Esophagus muscularis mucosa (tissue), 4 donors: ENCODE results near the gene PPP1R3C. TPM values are rescaled to one million over a fixed set of nuclear protein-coding genes. Genes with fewer than 3 reads are reported as not detected.

Experiments
- DNase-seq: peaks from one replicate; pipeline ENCODE4 v3.0.0-alpha.2; 2017; ENCODE audit errors: extremely low spot score
- H3K27ac ChIP-seq, 4 donors: fragments of 200-600 bp; sonication (generic); replicated peaks in 1 of 4; 1 replicate in 3 of 4; 2 replicates in 1 of 4; pipeline ENCODE4 v1.5.1; 2016 to 2019; ENCODE audit warnings: mild to moderate bottlenecking in 1 of 4
- H3K27me3 ChIP-seq, 4 donors: fragments of 200-600 bp; sonication (generic); one replicate each; pipeline versions ENCODE4 v1.5.1 to v1.6.0; 2016 to 2019
- H3K36me3 ChIP-seq, 4 donors: fragments of 200-600 bp; sonication (generic); one replicate each; pipeline ENCODE4 v1.5.1; 2016 to 2019
- H3K4me1 ChIP-seq, 4 donors: fragments of 200-600 bp; sonication (generic); one replicate each; pipeline ENCODE4 v1.5.1; 2016 to 2019
- H3K4me3 ChIP-seq, 4 donors: fragments of 200-600 bp; sonication (generic); 1 replicate in 2 of 4; 2 replicates in 2 of 4; pipeline ENCODE4 v1.5.1; 2016 to 2019; ENCODE audit warnings: mild to moderate bottlenecking in 4 of 4, moderate library complexity in 1 of 4
- H3K9me3 ChIP-seq, 4 donors: fragments of 200-600 bp; sonication (generic); 1 replicate in 3 of 4; 2 replicates in 1 of 4; pipeline ENCODE4 v1.5.1; 2016 to 2019
- CTCF ChIP-seq, 3 experiments: fragments of 200-600 bp in 2 of 3; fragments of 450-650 bp in 1 of 3; sonication (generic) in 2 of 3; IDR thresholded peaks; one replicate each; pipeline ENCODE4 v1.5.1; 2017 to 2019; ENCODE audit warnings: antibody characterized with exemption in 3 of 3, mild to moderate bottlenecking in 2 of 3, moderate library complexity in 1 of 3
- EP300 ChIP-seq: sonication (generic); formaldehyde crosslinking; IDR thresholded peaks from one replicate; pipeline ENCODE4 v1.6.1; 2017; ENCODE audit warnings: antibody characterized with exemption
- POLR2A ChIP-seq: fragments of 450-650 bp; IDR thresholded peaks from one replicate; pipeline ENCODE4 v1.6.1; 2017; ENCODE audit warnings: antibody characterized with exemption, moderate library complexity, mild to moderate bottlenecking, low read depth
- POLR2AphosphoS5 ChIP-seq, 2 donors: sonication (generic); formaldehyde crosslinking; IDR thresholded peaks; one replicate each; pipeline ENCODE4 v1.6.1; 2017; ENCODE audit warnings: antibody characterized with exemption in 2 of 2
- WGBS: methylation state at CpG from one replicate; pipeline ENCODE4 v1.1.5; 2018; 5-methylcytosine and 5-hydroxymethylcytosine counted together
- intact Hi-C: fragments of 100-400 bp; cut with DNase I; formaldehyde crosslinking; loops from one replicate; pipeline ENCODE4 v1.15.1; 2023
- total RNA-seq, 4 donors: library from RNA; depleted of rRNA; stranded (reverse); fragments of >200 nt; gene quantifications; one replicate each; pipeline versions ENCODE4 v1.1.0 to v1.2.1, GENCODE V29; 2016

PPP1R3C gene
- total RNA-seq, 4 donors from 2014 or later = 46.7 to 111 (median 87.8) TPM

- no peaks in the 10 kb centered on the region for H3K9me3 ChIP-seq
- no peak for DNase-seq
- TF ChIP-seq POLR2AphosphoS5 (IDR thresholded peaks at IDR 0.05) (no peak), EP300 (no peak), POLR2A (no peak), CTCF (IDR thresholded peaks at IDR 0.05) (no peak)
- no peaks in the 10 kb centered on the region for H3K27me3 ChIP-seq
- intact Hi-C loops = loop anchor here (5.0 kb wide), 1 partner anchor 38 kb away; the partner anchor contains the start of gene PPP1R3C
- H3K36me3 ChIP-seq = no peaks in the 10 kb centered on the region
- 65% methylated on average over 2 of the region's 2 CpGs for WGBS
- peaks cover 65 to 92% (median 88%) of the 10 kb centered on the region in 4 donors for H3K4me1 ChIP-seq
- peak overlapping the region; percentile 37 to 91 (median 90) for H3K27ac ChIP-seq
- H3K4me3 ChIP-seq = no peak overlapping the region
Observed at GRCh38 chr10:91593834-91594233, 39.0 kb downstream of the PPP1R3C start.

DNA sequence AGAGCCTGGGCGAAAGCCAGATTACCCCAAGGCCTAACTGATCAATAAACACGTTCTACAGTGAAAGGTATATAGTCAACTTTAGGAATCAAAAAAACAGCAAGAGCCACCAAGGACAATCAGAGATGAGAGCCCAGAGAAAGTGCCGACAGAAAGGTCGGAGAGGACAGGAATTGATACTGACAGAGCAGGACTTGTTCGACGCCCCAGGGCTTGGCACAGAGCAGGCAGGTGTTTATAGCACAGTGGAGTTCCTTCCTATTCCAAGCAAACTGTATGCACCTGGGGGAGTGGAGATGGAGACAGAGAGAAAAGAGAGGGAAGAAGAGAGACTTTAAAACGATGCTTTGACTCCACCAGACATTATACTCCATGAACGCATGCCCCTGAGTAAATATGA lies 39.5 kb downstream of the PPP1R3C start:
- TF ChIP-seq CTCF (IDR thresholded peaks at IDR 0.05) = no peak
- TF ChIP-seq POLR2A = no peak
- no peak for TF ChIP-seq POLR2AphosphoS5 (IDR thresholded peaks at IDR 0.05)
- TF ChIP-seq EP300 = no peak
- intact Hi-C loops = loop anchor here (5.0 kb wide), 1 partner anchor 39 kb away; the partner anchor contains the start of gene PPP1R3C

GRCh38 chr10:91592266-91592975 lies 40.5 kb downstream of the PPP1R3C start:
- TF ChIP-seq CTCF (IDR thresholded peaks at IDR 0.05) (no peak), POLR2AphosphoS5 (IDR thresholded peaks at IDR 0.05) (peak in 1 of 2 donors; percentile 3)
- Histone ChIP-seq H3K27ac (peak overlapping the region; percentile 90 to 91 (median 90)), H3K9me3 (no peaks in the 10 kb centered on the region), H3K27me3 (no peaks in the 10 kb centered on the region), H3K36me3 (no peaks in the 10 kb centered on the region), H3K4me3 (no peak overlapping the region), H3K4me1 (peaks cover 65 to 92% (median 88%) of the 10 kb centered on the region in 4 donors)
- no peak for DNase-seq
- 45% methylated on average over 8 of the region's 8 CpGs for WGBS
- intact Hi-C loops = loop anchor here (5.0 kb wide), 1 partner anchor 40 kb away; the partner anchor contains the start of gene PPP1R3C

More for the DNA sequence above, 39.5 kb downstream of the PPP1R3C start:
- H3K27ac ChIP-seq = peak overlapping the region; percentile 90 to 91 (median 90)
- no peaks in the 10 kb centered on the region for H3K9me3 ChIP-seq
- no peak overlapping the region for H3K4me3 ChIP-seq
- WGBS = 71% methylated on average over 8 of the region's 8 CpGs
- H3K27me3 ChIP-seq = no peaks in the 10 kb centered on the region
- DNase-seq = peak; percentile 34
- no peaks in the 10 kb centered on the region for H3K36me3 ChIP-seq
- H3K4me1 ChIP-seq = peaks cover 65 to 92% (median 88%) of the 10 kb centered on the region in 4 donors

DNA sequence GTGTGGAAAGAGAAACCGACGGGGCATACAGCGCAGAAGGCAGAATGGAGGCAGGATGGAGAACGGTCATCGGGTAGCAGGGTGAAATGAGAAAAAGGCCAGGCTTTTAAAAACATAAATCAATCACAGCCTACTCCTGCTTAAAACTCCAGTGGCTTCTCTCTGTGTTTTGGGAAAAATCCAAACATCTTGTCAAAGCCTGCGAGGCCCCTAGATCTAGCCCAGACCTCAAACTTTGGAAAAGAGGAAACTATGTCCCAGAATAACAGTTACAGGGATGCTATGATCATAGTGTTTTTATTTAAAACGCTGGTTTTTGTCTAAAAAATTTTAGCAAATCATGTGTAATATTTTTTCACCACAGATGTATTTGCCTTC lies 41.1 kb downstream of the PPP1R3C start:
- H3K4me1 ChIP-seq = peaks cover 63 to 91% (median 84%) of the 10 kb centered on the region in 4 donors
- H3K36me3 ChIP-seq = no peaks in the 10 kb centered on the region
- intact Hi-C loops = loop anchor here (5.0 kb wide), 1 partner anchor 41 kb away; the partner anchor contains the start of gene PPP1R3C
- H3K27ac ChIP-seq = peak overlapping the region; percentile 90 to 91 (median 90)
- no peaks in the 10 kb centered on the region for H3K9me3 ChIP-seq
- H3K4me3 ChIP-seq = peak overlapping the region in 3 of 4 donors; percentile 6 to 23 (median 11)
- TF ChIP-seq CTCF (IDR thresholded peaks at IDR 0.05) = no peak
- TF ChIP-seq POLR2AphosphoS5 (IDR thresholded peaks at IDR 0.05) = no peak
- TF ChIP-seq POLR2A = no peak
- TF ChIP-seq EP300 = no peak
- 25% methylated on average over 7 of the region's 7 CpGs for WGBS
- H3K27me3 ChIP-seq = no peaks in the 10 kb centered on the region
- no peak for DNase-seq
